ENCODE results near the gene TMC7. TPM values are rescaled to one million over a fixed set of nuclear protein-coding genes. Genes with fewer than 3 reads are reported as not detected.

Gene TMC7
- total and polyA plus RNA-seq, 2 of the 8 experiments (the other 6 are each of a cell fraction or from before 2014, with no cell fraction given): 2.3 to 2.6 TPM

- POLR2A ChIA-PET (ENCODE audit: partially characterized antibody): no interaction called here
Measured at GRCh38 chr16:19109288-19109664, 125.5 kb downstream of the TMC7 start.

More at GRCh38 chr16:19109288-19109664, 125.5 kb downstream of the TMC7 start:
- no peaks in the 10 kb centered on the region for H3K79me2 ChIP-seq (ENCODE audit: control insufficient read depth in 1 of 2, insufficient read depth in 2 of 2, low read length in 2 of 2)
- H3K23me2 ChIP-seq (ENCODE audit: low read depth, low read length): peaks cover 2% of the 10 kb centered on the region; the same call in 1 of the 2 replicates
- H3K4me1 ChIP-seq (replicated peaks in 1 of 4; ENCODE audit: control insufficient read depth in 3 of 4, insufficient read depth in 4 of 4, low read length in 3 of 4): peaks cover 0 to 7% (median 4%) of the 10 kb centered on the region in 4 experiments; a peak in 4 of 7 replicates
- H3K9ac ChIP-seq (replicated peaks in 1 of 4; ENCODE audit: extremely low read depth in 1 of 4, low read depth in 3 of 4, low read length in 3 of 4): no peak overlapping the region
- no peak overlapping the region for H4K91ac ChIP-seq (replicated peaks; ENCODE audit: insufficient read length, low read length)
- H2AK5ac ChIP-seq (ENCODE audit: low read depth, low read length): no peak overlapping the region
- H3K4me2 ChIP-seq (ENCODE audit: insufficient read depth in 1 of 2, low read depth in 2 of 2, low read length in 2 of 2): no peak overlapping the region
- H4K8ac ChIP-seq (ENCODE audit: extremely low read depth, insufficient read depth, low read length): no peak overlapping the region
- no peak overlapping the region for H2AFZ ChIP-seq (ENCODE audit: low read length)
- no peak overlapping the region for H3K14ac ChIP-seq (ENCODE audit: insufficient read length)
- H2BK5ac ChIP-seq (ENCODE audit: low read depth, low read length): no peak overlapping the region
- no peak overlapping the region for H2BK20ac ChIP-seq (ENCODE audit: low read length)
- 85% methylated on average over 4 of the region's 4 CpGs; no CpG with 5 or more reads in 1 of the 2 experiments for WGBS, 2 experiments (ENCODE audit: extremely low coverage in 1 of 2, insufficient coverage in 1 of 2, insufficient read length in 1 of 2, insufficient replicate concordance in 2 of 2, low coverage in 1 of 2, low lambda C conversion rate in 2 of 2, missing lambda C conversion rate in 1 of 2)
- CTCF ChIA-PET (ENCODE audit: partially characterized antibody): interaction anchor here (1.0 to 1.3 kb wide), 3 partner anchors 14 to 279 kb away, joined by 3 to 6 read pairs (median 3); no protein-coding TSS in a partner anchor
- H2BK15ac ChIP-seq (ENCODE audit: low read length): no peak overlapping the region
- no peak overlapping the region for H3K4me3 ChIP-seq (ENCODE audit: extremely low read depth in 1 of 4, insufficient read depth in 2 of 4, low read depth in 3 of 4, low read length in 4 of 4)
- H3K79me1 ChIP-seq (ENCODE audit: low read depth, low read length): no peaks in the 10 kb centered on the region
- FAIRE-seq (no peak), DNase-seq (ENCODE audit: low read depth in 1 of 2, low spot score in 2 of 2) (no peak)
- H3K4ac ChIP-seq (replicated peaks; ENCODE audit: insufficient read length, low read depth, low read length): no peak overlapping the region
- H3K9me3 ChIP-seq (ENCODE audit: insufficient read depth in 2 of 2, low read depth in 1 of 2, low read length in 1 of 2): no peaks in the 10 kb centered on the region
- no peak overlapping the region for H2BK120ac ChIP-seq (replicated peaks; ENCODE audit: low read depth, low read length)
- H4K5ac ChIP-seq (ENCODE audit: insufficient read length, low read depth, low read length): no peak overlapping the region
- H3K27ac ChIP-seq (ENCODE audit: low read depth, low read length): no peak overlapping the region
- no peak overlapping the region for H2BK12ac ChIP-seq (ENCODE audit: low read depth, low read length)
- H3K56ac ChIP-seq (replicated peaks; ENCODE audit: insufficient read length, low read depth, low read length): no peak overlapping the region
- no peak overlapping the region for H3K23ac ChIP-seq (ENCODE audit: insufficient read length)
- H3K27me3 ChIP-seq (replicated peaks in 1 of 4; ENCODE audit: control insufficient read depth in 3 of 4, extremely low read depth in 1 of 4, insufficient read depth in 3 of 4, low read length in 3 of 4): peaks cover 4 to 10% (median 8%) of the 10 kb centered on the region in 4 experiments; a peak in 6 of 7 replicates
- H4K20me1 ChIP-seq (replicated peaks in 1 of 2; ENCODE audit: control insufficient read depth in 1 of 2, insufficient read depth in 2 of 2, low read length in 2 of 2): no peaks in the 10 kb centered on the region
- TF ChIP-seq CEBPB (IDR thresholded peaks at IDR 0.05; ENCODE audit: low read depth, low read length): no peak
- no peak for TF ChIP-seq FOSL1 (IDR thresholded peaks at IDR 0.05; ENCODE audit: insufficient read depth, low read depth, low read length)
- no peak for TF ChIP-seq BRCA1 (IDR thresholded peaks at IDR 0.05; ENCODE audit: low read depth, low read length)
- TF ChIP-seq RFX5 (IDR thresholded peaks at IDR 0.05; ENCODE audit: borderline replicate concordance, low read depth, low read length): no peak
- TF ChIP-seq TEAD4 (IDR thresholded peaks at IDR 0.05; ENCODE audit: low read depth, low read length): no peak
- TF ChIP-seq KDM4A (IDR thresholded peaks at IDR 0.05; ENCODE audit: low read depth, low read length, severe bottlenecking): no peak
- TF ChIP-seq ATF3 (IDR thresholded peaks at IDR 0.05; ENCODE audit: insufficient read depth, low read depth, low read length): no peak
- H3K36me3 ChIP-seq (ENCODE audit: control insufficient read depth in 2 of 4, insufficient read depth in 4 of 4, low read length in 3 of 4): no peaks in the 10 kb centered on the region
- no peak overlapping the region for H3K18ac ChIP-seq (ENCODE audit: extremely low read depth, low read length)

Measured in H1 (cell line).